GM21447 (cell line): ENCODE data around the gene MAN1A1.

Experiments used
- ATAC-seq: cut with Tn5 transposase; IDR thresholded peaks from one replicate; pipeline ENCODE4 v1.9.1; 2021; ENCODE audit not compliant: unreplicated experiment

MAN1A1 gene

GRCh38 chr6:119326291-119327005, 23.1 kb downstream of the MAN1A1 start:
- ATAC-seq = no peak

- no peak for ATAC-seq
These were observed 23.8 kb downstream of the MAN1A1 start for GRCh38 chr6:119325559-119326265.

GRCh38 chr6:119324718-119325117, 24.8 kb downstream of the MAN1A1 start:
- ATAC-seq = no peak

GRCh38 chr6:119323931-119324330, 25.6 kb downstream of the MAN1A1 start:
- ATAC-seq = no peak

- ATAC-seq = no peak
These were observed 26.1 kb downstream of the MAN1A1 start for GRCh38 chr6:119323478-119323877.

GRCh38 chr6:119322715-119323350, 26.7 kb downstream of the MAN1A1 start:
- no peak for ATAC-seq

- peak; percentile 49 for ATAC-seq
These were observed 27.5 kb downstream of the MAN1A1 start for GRCh38 chr6:119322034-119322433.

- no peak for ATAC-seq
These were observed 29.9 kb downstream of the MAN1A1 start for GRCh38 chr6:119319694-119320093.

- ATAC-seq = no peak
These were observed 30.8 kb downstream of the MAN1A1 start for GRCh38 chr6:119318730-119319129.

- ATAC-seq = no peak
These were observed 31.4 kb downstream of the MAN1A1 start for GRCh38 chr6:119318176-119318575.

- ATAC-seq = no peak
These were observed 32.6 kb downstream of the MAN1A1 start for GRCh38 chr6:119317007-119317406.

- ATAC-seq = peak; percentile 43
These were observed 34.7 kb downstream of the MAN1A1 start for GRCh38 chr6:119314885-119315272.

- ATAC-seq = peak; percentile 55
These were observed 35.4 kb downstream of the MAN1A1 start for GRCh38 chr6:119313937-119314884.

- peak; percentile 47 for ATAC-seq
These were observed 36.7 kb downstream of the MAN1A1 start for GRCh38 chr6:119312875-119313338.

GRCh38 chr6:119312441-119312840, 37.1 kb downstream of the MAN1A1 start:
- no peak for ATAC-seq

- ATAC-seq = no peak
These were observed 37.9 kb downstream of the MAN1A1 start for GRCh38 chr6:119311514-119312142.

GRCh38 chr6:119310486-119311036, 39.0 kb downstream of the MAN1A1 start:
- ATAC-seq = no peak

GRCh38 chr6:119308991-119309657, 40.4 kb downstream of the MAN1A1 start:
- no peak for ATAC-seq

GRCh38 chr6:119308048-119308570, 41.5 kb downstream of the MAN1A1 start:
- ATAC-seq = no peak
